Liver (tissue), 9 donors: ENCODE measurements around the gene SMPD3. TPM values are rescaled to one million over a fixed set of nuclear protein-coding genes. Genes with fewer than 3 reads are reported as not detected.

Source experiments
- DNase-seq: peaks from one replicate; pipeline ENCODE4 v3.0.0-alpha.2; 2017; ENCODE audit warnings: low spot score
- H3K27ac ChIP-seq, 2 donors: one replicate each; pipeline ENCODE4 v1.7.0; 2013; ENCODE audit warnings: inconsistent platforms in 2 of 2, low read length in 2 of 2, control low read depth in 1 of 2, low read depth in 1 of 2, mild to moderate bottlenecking in 1 of 2
- H3K27me3 ChIP-seq, 4 donors: one replicate each; pipeline versions ENCODE4 v1.6.1 to v1.7.0; 2013; ENCODE audit warnings: low read length in 3 of 4, inconsistent platforms in 1 of 4, mild to moderate bottlenecking in 1 of 4, moderate library complexity in 1 of 4; ENCODE audit not compliant: control insufficient read depth in 4 of 4, insufficient read depth in 4 of 4
- H3K36me3 ChIP-seq, 4 donors: one replicate each; pipeline versions ENCODE4 v1.6.1 to v1.7.0; 2013; ENCODE audit warnings: low read length in 3 of 4, mild to moderate bottlenecking in 3 of 4, low read depth in 1 of 4, moderate library complexity in 1 of 4; ENCODE audit not compliant: control insufficient read depth in 4 of 4, insufficient read depth in 3 of 4
- H3K4me1 ChIP-seq, 4 donors: one replicate each; pipeline versions ENCODE4 v1.6.1 to v1.7.0; 2013; ENCODE audit warnings: low read length in 3 of 4, mild to moderate bottlenecking in 3 of 4, moderate library complexity in 1 of 4; ENCODE audit not compliant: control insufficient read depth in 4 of 4, insufficient read depth in 4 of 4
- H3K4me3 ChIP-seq, 3 donors: one replicate each; pipeline versions ENCODE4 v1.6.1 to v1.7.0; 2013; ENCODE audit warnings: low read length in 3 of 3, control low read depth in 1 of 3, low read depth in 1 of 3, mild to moderate bottlenecking in 1 of 3
- H3K9ac ChIP-seq, 2 donors: one replicate each; pipeline ENCODE4 v1.7.0; 2013; ENCODE audit warnings: low read length in 2 of 2, mild to moderate bottlenecking in 2 of 2, moderate library complexity in 2 of 2, control low read depth in 1 of 2, low read depth in 1 of 2
- H3K9me3 ChIP-seq, 4 donors: one replicate each; pipeline versions ENCODE4 v1.6.1 to v1.7.0; 2013; ENCODE audit warnings: low read length in 3 of 4; ENCODE audit not compliant: control insufficient read depth in 4 of 4
- GABPA ChIP-seq, 2 donors: IDR thresholded peaks in 1 of 2; conservative IDR thresholded peaks in 1 of 2; 2 replicates each; pipeline ENCODE4 v1.6.1; 2016; ENCODE audit warnings: antibody characterized with exemption in 2 of 2, mild to moderate bottlenecking in 1 of 2, moderate library complexity in 1 of 2
- HNF4A ChIP-seq, 2 donors: conservative IDR thresholded peaks; 2 replicates each; pipeline ENCODE4 v1.6.1; 2016; ENCODE audit warnings: antibody characterized with exemption in 2 of 2, mild to moderate bottlenecking in 2 of 2
- HNF4G ChIP-seq: IDR thresholded peaks from 2 replicates; pipeline ENCODE4 v1.6.1; 2016; ENCODE audit warnings: antibody characterized with exemption
- RAD21 ChIP-seq, 2 donors: IDR thresholded peaks; 2 replicates each; pipeline ENCODE4 v1.6.1; 2016; ENCODE audit warnings: antibody characterized with exemption in 2 of 2, mild to moderate bottlenecking in 2 of 2
- TAF1 ChIP-seq: conservative IDR thresholded peaks from 2 replicates; pipeline ENCODE4 v1.6.1; 2016; ENCODE audit warnings: antibody characterized with exemption, mild to moderate bottlenecking
- YY1 ChIP-seq: IDR thresholded peaks from 2 replicates; pipeline ENCODE4 v1.6.1; 2016; ENCODE audit warnings: antibody characterized with exemption, mild to moderate bottlenecking
- WGBS: extraction: QIAGEN DNeasy Blood & Tissue Kit; methylation state at CpG from one replicate; pipeline ENCODE4 v1.1.7; 2013; 5-methylcytosine and 5-hydroxymethylcytosine counted together
- polyA plus RNA-seq, 2 donors: library from polyadenylated mRNA; stranded (reverse) in 1 of 2; unstranded in 1 of 2; fragments of 200-250 nt in 1 of 2; fragments of >200 nt in 1 of 2; fragmentation: Nextera tagmentation in 1 of 2; extraction: Ambion mirVana in 1 of 2; gene quantifications; one replicate each; pipeline versions ENCODE4 v1.2.1 to v1.2.3, GENCODE V29; 2013 to 2015
- total RNA-seq, 2 donors: library from RNA; depleted of rRNA; stranded (reverse); fragments of >200 nt; gene quantifications; one replicate each; pipeline ENCODE4 v1.2.3, GENCODE V29; 2014
- TF ChIP-seq, protein P1 (sequence below): IDR thresholded peaks from 2 replicates; pipeline ENCODE4 v1.6.1; 2016; ENCODE audit warnings: antibody characterized with exemption
- TF ChIP-seq, protein P2 (sequence below): IDR thresholded peaks from 2 replicates; pipeline ENCODE4 v1.6.1; 2016; ENCODE audit warnings: antibody characterized with exemption, mild to moderate bottlenecking
- TF ChIP-seq, protein P3 (sequence below): fragments of 150-350 bp; IDR thresholded peaks from 2 replicates; pipeline ENCODE4 v1.5.1; 2017; ENCODE audit warnings: improper control_type of control experiment, low read depth, low read length; ENCODE audit not compliant: missing input control
- donor health status: healthy.
- donor health status: healthy.
- donor health status: healthy.
- donor health status: healthy.
- donor health status: healthy.

Gene SMPD3
- total and polyA plus RNA-seq, 4 donors: 0.33 to 10.6 (median 2.7) TPM

DNA sequence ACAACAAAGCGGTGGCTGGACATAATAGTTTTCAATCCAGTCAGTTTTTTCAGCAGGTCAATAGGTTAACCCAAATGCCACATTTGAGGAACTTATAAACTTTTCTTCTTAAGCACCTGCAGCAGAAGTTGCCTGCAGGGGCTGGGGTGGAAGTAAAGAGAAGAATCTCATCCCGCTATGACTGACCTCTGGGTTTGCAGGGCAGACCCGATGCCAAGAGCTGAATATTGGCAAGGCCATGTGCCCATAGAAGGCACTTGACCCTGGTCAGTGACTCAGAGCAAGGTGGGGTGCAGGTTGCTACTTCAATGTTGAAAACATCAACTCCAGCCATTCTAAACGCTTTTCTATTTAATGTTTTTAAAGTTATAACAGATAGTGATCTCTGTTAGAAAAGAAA is 17.9 kb upstream of the SMPD3 start:
- H3K27ac ChIP-seq: no peak overlapping the region
- TF ChIP-seq TAF1: no peak
- no peak for TF ChIP-seq HNF4G
- TF ChIP-seq, protein P1, sequence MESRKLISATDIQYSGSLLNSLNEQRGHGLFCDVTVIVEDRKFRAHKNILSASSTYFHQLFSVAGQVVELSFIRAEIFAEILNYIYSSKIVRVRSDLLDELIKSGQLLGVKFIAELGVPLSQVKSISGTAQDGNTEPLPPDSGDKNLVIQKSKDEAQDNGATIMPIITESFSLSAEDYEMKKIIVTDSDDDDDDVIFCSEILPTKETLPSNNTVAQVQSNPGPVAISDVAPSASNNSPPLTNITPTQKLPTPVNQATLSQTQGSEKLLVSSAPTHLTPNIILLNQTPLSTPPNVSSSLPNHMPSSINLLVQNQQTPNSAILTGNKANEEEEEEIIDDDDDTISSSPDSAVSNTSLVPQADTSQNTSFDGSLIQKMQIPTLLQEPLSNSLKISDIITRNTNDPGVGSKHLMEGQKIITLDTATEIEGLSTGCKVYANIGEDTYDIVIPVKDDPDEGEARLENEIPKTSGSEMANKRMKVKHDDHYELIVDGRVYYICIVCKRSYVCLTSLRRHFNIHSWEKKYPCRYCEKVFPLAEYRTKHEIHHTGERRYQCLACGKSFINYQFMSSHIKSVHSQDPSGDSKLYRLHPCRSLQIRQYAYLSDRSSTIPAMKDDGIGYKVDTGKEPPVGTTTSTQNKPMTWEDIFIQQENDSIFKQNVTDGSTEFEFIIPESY: no peak
- TF ChIP-seq HNF4A (conservative IDR thresholded peaks at IDR 0.05): no peak
- TF ChIP-seq, protein P2, sequence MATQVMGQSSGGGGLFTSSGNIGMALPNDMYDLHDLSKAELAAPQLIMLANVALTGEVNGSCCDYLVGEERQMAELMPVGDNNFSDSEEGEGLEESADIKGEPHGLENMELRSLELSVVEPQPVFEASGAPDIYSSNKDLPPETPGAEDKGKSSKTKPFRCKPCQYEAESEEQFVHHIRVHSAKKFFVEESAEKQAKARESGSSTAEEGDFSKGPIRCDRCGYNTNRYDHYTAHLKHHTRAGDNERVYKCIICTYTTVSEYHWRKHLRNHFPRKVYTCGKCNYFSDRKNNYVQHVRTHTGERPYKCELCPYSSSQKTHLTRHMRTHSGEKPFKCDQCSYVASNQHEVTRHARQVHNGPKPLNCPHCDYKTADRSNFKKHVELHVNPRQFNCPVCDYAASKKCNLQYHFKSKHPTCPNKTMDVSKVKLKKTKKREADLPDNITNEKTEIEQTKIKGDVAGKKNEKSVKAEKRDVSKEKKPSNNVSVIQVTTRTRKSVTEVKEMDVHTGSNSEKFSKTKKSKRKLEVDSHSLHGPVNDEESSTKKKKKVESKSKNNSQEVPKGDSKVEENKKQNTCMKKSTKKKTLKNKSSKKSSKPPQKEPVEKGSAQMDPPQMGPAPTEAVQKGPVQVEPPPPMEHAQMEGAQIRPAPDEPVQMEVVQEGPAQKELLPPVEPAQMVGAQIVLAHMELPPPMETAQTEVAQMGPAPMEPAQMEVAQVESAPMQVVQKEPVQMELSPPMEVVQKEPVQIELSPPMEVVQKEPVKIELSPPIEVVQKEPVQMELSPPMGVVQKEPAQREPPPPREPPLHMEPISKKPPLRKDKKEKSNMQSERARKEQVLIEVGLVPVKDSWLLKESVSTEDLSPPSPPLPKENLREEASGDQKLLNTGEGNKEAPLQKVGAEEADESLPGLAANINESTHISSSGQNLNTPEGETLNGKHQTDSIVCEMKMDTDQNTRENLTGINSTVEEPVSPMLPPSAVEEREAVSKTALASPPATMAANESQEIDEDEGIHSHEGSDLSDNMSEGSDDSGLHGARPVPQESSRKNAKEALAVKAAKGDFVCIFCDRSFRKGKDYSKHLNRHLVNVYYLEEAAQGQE: no peak
- TF ChIP-seq, protein P3, sequence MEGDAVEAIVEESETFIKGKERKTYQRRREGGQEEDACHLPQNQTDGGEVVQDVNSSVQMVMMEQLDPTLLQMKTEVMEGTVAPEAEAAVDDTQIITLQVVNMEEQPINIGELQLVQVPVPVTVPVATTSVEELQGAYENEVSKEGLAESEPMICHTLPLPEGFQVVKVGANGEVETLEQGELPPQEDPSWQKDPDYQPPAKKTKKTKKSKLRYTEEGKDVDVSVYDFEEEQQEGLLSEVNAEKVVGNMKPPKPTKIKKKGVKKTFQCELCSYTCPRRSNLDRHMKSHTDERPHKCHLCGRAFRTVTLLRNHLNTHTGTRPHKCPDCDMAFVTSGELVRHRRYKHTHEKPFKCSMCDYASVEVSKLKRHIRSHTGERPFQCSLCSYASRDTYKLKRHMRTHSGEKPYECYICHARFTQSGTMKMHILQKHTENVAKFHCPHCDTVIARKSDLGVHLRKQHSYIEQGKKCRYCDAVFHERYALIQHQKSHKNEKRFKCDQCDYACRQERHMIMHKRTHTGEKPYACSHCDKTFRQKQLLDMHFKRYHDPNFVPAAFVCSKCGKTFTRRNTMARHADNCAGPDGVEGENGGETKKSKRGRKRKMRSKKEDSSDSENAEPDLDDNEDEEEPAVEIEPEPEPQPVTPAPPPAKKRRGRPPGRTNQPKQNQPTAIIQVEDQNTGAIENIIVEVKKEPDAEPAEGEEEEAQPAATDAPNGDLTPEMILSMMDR: no peak
- no peaks in the 10 kb centered on the region for H3K27me3 ChIP-seq
- H3K4me1 ChIP-seq: peaks cover 7 to 29% (median 22%) of the 10 kb centered on the region in 4 donors
- no peak for DNase-seq
- no peaks in the 10 kb centered on the region for H3K36me3 ChIP-seq
- H3K9me3 ChIP-seq: no peaks in the 10 kb centered on the region
- H3K4me3 ChIP-seq: no peak overlapping the region
- WGBS: 38% methylated on average over 4 of the region's 4 CpGs
- H3K9ac ChIP-seq: no peak overlapping the region

DNA sequence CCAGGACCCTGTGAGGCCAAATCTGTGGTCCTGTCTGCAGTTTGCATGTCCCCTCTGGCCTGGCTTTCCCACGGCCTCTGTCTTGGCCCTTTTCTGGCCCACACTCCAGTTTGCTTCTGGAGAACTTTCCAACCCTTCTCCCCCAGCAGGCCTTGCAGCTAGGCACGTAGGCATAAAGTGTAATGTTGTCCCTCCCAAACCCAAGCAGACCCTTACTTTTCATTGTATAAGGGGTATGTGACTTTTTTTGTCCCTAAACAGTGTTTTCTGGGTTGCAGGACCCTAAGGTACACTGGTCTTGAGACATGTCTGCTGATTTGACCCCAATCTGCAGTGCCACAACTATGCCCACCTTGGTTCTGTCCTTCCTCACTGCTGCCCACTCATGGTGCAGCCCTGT is 15.6 kb upstream of the SMPD3 start:
- no peaks in the 10 kb centered on the region for H3K9me3 ChIP-seq
- H3K9ac ChIP-seq: no peak overlapping the region
- H3K36me3 ChIP-seq: no peaks in the 10 kb centered on the region
- H3K4me1 ChIP-seq: peaks cover 2 to 11% (median 8%) of the 10 kb centered on the region in 4 donors
- no peak for DNase-seq
- TF ChIP-seq, protein P2: no peak
- TF ChIP-seq TAF1 (no peak), RAD21 (IDR thresholded peaks at IDR 0.05) (no peak), YY1 (no peak), GABPA (IDR thresholded peaks at IDR 0.05 in 1 of 2, conservative IDR thresholded peaks at IDR 0.05 in 1 of 2) (no peak)
- H3K27me3 ChIP-seq: no peaks in the 10 kb centered on the region
- no peak overlapping the region for H3K27ac ChIP-seq
- H3K4me3 ChIP-seq: no peak overlapping the region
- WGBS: 92% methylated on average over 2 of the region's 2 CpGs
